Measurements from ENCODE around the gene DDB1.
"Not testable (repeated sequence)": the region's sequence is repeated elsewhere in the genome, so short reads cannot be mapped to it uniquely, and the experiment has no call there.

The DDB1 gene

DNA sequence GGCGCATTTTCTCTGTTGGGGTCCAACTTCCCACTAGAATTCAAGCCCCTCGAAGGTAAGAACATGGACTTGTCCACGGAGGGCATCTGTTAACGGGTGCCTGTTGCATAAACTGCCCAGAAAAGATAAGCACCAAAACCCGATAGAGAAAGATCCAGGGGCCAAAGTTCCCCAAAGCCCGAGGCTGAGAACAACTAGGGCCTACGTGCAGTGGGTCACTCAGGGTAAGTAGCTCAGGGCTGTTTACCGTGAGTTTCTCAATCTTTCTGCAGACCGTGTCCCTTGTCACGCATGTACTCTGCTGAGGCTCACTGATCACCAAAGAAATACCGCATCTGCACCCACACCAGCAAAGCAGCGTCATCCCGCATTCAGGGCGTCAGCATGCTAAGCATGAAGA is 67.5 kb downstream of the DDB1 start:
- DNase-seq, result no peak

DNA sequence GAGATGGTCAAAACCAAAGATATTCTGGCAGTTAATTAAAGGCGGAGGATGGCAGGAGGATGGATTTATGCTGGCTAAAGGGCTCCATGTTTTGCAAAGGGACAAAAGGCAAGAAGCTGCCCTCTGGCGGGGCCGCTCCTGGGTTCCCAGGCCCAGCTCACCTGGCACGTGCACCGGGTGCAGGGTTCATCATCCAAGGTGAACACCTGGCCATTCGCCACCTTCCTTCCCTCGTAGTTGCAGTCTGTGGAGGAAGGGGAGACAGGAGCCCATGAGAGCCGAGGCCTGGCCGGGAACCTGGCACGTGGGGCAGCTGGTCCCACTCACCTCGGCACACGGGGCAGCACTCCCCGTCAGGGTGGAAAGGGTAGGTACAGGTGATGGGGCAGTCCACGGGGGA is 68.1 kb downstream of the DDB1 start:
- no peak for DNase-seq

DNA sequence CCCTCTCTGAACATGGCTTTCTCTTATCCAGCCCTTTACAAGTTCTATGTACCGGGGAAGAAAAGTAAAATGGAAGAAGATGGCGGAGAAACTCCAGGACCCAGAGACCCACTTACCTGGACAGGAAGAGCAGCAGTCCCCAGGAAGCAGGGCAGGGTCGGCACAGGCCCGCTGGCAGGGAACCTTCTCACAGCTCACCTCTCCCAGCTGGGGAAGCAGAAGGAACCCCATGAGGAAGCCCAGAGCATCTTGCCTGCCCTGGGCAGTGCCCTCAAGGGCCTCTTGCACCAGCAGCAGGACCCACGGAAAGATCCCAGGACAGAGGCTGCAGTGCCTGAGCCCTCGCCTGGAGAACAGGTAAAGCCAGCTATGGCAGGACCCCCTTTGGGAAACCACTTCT is 68.5 kb downstream of the DDB1 start:
- no peak for DNase-seq

DNA sequence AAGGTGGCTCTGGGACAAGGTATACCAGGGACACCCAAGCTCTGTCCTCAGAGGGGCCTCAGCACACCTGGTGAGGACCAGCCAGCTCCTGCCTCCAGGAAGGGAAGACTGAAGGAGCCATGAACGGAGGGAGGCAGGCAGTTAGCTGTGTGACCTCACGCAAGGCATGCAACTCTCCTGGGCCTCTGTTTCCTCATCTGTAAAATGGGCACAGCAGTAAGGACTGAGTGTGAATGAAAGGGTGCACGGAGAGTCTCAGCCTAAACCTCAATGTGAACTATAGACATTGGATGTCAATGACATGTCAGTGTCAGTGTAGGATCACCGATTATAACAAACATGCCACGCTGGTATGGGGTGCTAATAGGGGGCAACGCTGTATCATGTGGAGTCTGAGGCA is 73.5 kb downstream of the DDB1 start:
- no peak for DNase-seq

DNA sequence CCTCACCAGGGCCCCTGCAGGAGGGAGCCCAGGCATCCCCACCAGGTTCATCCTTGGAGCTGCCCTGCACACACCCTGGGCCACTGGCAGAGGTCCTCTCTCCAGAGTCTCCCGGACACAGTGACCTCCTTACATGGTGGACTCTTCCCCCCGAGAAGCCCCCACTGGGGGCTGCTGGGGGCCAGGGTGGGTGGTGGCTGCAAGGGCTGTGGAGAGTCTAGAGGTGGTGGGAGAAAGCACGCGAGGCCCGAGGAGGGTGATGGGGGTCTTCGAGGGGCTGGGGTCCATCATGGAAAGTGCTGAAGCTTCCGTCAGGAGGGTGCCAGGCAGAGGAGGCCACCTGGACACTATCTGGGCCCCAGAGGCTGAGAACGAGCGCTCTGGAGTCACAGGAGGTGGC is 74.4 kb downstream of the DDB1 start:
- DNase-seq, result no peak

DNA sequence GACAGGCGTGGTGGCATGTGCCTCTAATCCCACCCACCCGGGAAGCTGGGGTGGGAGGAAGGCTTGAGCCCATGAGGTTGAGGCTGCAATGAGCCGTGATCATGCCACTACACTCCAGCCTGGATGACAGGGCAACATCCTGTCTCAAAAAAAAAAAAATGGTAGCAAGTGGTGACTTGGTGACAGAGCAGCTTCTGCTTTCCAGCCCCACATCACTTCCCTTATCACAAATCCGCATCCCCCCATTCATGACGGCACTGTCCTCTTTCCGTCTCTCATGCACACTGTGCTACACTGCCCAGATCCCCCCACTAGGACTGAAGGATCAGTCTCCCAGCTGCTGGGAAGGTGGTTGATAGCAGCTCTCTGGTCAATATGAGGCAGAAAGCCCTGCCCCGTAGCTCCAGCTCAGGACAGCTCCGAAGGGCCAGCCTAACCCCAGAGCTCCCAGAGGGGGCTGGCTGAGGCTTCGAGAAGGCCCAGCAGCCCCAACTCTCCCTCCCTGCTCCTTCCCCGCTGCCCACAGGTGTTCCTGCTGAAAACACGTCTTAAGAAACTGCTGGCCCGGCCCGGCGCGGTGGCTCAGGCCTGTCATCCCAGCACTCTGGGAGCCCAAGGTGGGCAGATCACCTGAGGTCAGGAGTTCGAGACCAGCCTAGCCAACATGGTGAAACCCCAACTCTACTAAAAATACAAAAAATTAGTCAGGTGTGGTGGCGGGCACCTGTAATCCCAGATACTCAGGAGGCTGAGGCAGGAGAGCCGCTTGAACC is 76.0 kb downstream of the DDB1 start:
- no peak for DNase-seq

DNA sequence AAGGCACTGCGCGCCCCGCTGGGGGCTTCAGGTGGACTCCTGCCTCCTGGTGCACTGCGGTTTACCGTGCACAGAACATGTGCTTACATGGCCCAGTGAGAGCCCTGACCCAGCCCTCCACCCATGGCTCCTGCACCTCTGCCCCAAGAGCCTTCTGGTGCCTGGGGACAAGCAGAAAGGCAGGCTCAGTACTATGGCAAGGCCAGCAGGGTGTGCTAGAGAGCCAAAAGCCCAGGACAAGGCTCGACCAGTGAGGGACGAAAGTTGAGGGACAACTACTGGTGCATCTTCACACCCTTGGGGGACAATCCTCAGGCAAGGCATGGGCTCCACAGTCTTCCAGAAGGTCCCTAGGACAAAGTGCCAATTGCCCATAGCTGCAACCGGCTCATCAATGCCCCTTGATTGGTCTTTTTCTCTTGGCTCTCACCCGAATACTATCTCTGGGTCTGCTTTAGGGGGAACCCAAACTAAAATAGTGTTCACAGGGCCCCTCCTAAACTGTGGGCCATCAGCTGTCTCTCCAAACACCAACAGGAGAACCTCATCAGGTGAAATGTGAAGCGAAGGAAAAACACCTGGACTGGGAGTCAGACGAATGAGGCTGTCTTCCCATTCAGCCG is 78.4 kb downstream of the DDB1 start:
- DNase-seq, result peak in 4 of 5 experiments; percentile 4 to 72 (median 40)

DNA sequence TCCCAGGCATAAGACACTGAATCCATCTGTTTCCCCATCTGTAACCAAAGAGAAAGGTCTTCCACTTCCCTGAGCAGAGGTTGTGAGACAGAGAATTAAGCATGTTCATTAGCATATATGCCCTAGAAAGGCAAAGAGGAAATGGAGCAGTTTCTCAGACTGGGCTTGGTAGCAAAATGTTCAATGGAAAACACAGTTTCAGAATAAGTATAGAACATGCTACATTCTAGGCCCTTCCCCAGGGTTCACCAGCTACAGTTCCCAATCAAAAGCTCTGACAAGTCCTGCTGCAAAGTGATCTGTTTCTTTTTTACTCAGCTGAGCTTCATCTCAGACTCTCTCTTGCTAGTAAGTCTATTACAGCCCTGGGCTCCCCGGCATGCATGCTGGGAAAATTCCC is 80.6 kb downstream of the DDB1 start:
- DNase-seq, result not testable (repeated sequence)

DNA sequence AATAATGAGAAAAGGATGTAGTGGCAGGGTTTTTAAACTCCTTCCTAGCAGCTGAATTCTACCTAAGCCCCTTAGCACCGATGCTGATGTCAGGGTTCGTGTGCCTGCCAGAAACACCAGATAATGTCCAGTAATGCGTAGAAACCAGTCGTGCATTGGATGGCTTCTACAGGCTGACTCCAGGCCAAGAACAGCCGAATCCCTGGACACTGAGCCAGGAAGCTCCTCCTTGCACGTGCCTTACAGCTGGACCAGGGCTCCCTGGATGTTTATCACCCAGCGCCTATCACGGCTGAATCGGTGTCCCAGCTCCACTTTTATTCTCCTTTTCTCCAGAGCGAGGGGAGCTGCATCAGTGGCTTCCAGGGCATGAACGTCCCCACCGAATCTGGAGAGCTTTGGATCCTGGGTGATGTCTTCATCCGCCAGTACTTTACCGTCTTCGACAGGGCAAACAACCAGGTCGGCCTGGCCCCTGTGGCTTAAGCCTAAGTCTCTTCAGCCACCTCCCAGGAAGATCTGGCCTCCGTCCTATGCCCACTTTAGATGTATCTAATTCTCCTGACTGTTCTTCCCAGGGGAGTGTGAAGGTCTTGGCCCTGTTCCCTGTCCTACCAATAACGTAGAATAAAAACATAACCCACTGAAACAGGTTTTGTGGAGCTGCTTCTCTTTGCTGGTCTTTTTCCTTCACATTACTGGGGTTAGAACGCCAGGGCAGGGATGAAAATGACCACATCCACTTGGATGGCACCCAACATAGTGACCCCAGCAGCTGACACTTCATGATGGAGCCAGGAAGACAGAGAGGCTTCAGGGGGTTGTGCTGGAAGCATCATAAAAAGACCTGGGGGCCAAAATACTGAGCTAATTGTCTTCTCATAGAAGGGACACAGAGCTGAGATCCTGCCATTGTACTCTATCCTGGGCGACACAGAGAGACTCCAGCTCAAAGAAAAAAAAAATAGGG is 81.8 kb downstream of the DDB1 start:
- not testable (repeated sequence) for DNase-seq

All from T-helper 2 cell (primary cell).